Heart right ventricle (tissue), 16 donors: ENCODE results near the gene BICDL1. TPM values are rescaled to one million over a fixed set of nuclear protein-coding genes. Genes with fewer than 3 reads are reported as not detected.
A peak's percentile ranks its signal among the peaks of the same experiment; 100 is the strongest.

Source experiments
- ATAC-seq, 8 donors: fragments of 200-7000 bp; cut with Tn5 transposase; one replicate each; pipeline ENCODE4 v1.9.1; 2020; ENCODE audit warnings: mild to moderate bottlenecking in 8 of 8, moderate library complexity in 8 of 8, moderate number of reproducible peaks in 1 of 8
- DNase-seq, 2 donors: peaks; one replicate each; pipeline ENCODE4 v3.0.0-alpha.2; 2020
- H3K27ac ChIP-seq, 10 donors: fragments of 200-600 bp; sonication (generic) in 2 of 10; one replicate each; pipeline versions ENCODE4 v1.5.0 to v1.8.0; 2020 to 2022; ENCODE audit warnings: mild to moderate bottlenecking in 3 of 10
- H3K27me3 ChIP-seq, 7 donors: fragments of 200-600 bp; one replicate each; pipeline ENCODE4 v1.8.0; 2021 to 2022; ENCODE audit warnings: mild to moderate bottlenecking in 2 of 7
- H3K36me3 ChIP-seq, 9 donors: fragments of 200-600 bp; sonication (generic) in 1 of 9; one replicate each; pipeline versions ENCODE4 v1.5.0 to v1.8.0; 2020 to 2022; ENCODE audit warnings: mild to moderate bottlenecking in 2 of 9
- H3K4me1 ChIP-seq, 9 donors: fragments of 200-600 bp; sonication (generic) in 1 of 9; one replicate each; pipeline versions ENCODE4 v1.5.0 to v1.8.0; 2020 to 2022; ENCODE audit warnings: mild to moderate bottlenecking in 4 of 9
- H3K4me3 ChIP-seq, 10 donors: fragments of 200-600 bp; sonication (generic) in 2 of 10; one replicate each; pipeline versions ENCODE4 v1.5.0 to v1.8.0; 2020 to 2022; ENCODE audit warnings: mild to moderate bottlenecking in 7 of 10, moderate library complexity in 2 of 10
- H3K9me3 ChIP-seq, 11 donors: fragments of 200-600 bp in 10 of 11; sonication (generic) in 2 of 11; one replicate each; pipeline versions ENCODE4 v1.5.0 to v1.8.0; 2013 to 2022; ENCODE audit warnings: mild to moderate bottlenecking in 2 of 11, control low read depth in 1 of 11, moderate library complexity in 1 of 11
- WGBS, 2 donors: extraction: QIAGEN DNeasy Blood & Tissue Kit; methylation state at CpG; one replicate each; pipeline ENCODE4 v1.1.7; 2013; ENCODE audit warnings: inconsistent platforms in 1 of 2; 5-methylcytosine and 5-hydroxymethylcytosine counted together
- intact Hi-C, 10 donors: fragments of 100-400 bp; cut with DNase I; formaldehyde crosslinking; loops; one replicate each; pipeline versions ENCODE4 v1.11.1 to v1.14.2; 2022
- polyA plus RNA-seq, 2 donors: library from polyadenylated mRNA; stranded (reverse); fragments of 200-250 nt; gene quantifications; one replicate each; pipeline ENCODE4 v1.2.3, GENCODE V29; 2013
- total RNA-seq, 10 donors: library from RNA; stranded (reverse); fragmentation: NEBNext Ultra II Directional in 3 of 10; extraction: Animal tissue kit (Norgen Biotek cat#: 25700) in 3 of 10; gene quantifications; one replicate each; pipeline versions ENCODE4 v1.2.1 to v1.2.4, GENCODE V29; 2021 to 2023
- TF ChIP-seq, protein P1 (sequence below), 9 donors: fragments of 200-600 bp; sonication (generic) in 2 of 9; IDR thresholded peaks; one replicate each; pipeline versions ENCODE4 v1.5.0 to v1.8.0; 2021 to 2022; ENCODE audit warnings: antibody characterized with exemption in 9 of 9, mild to moderate bottlenecking in 5 of 9, moderate library complexity in 1 of 9
- donor health status: Arrhythmogenic right ventricular cardiomyopathy.
- donor health status: ischemic (EF 13 %, LVEDD 7.1; RV severe dilation, severe dysfunction).
- donor health status: healthy with polysubstance abuse.
- donor health status: DM: no; HTN: yes; CAD: no.
- donor health status: DM: no; HTN: no; CAD: no.
- donor health status: ischemic (EF 25% LVEDD 6.9; RV normal size, moderate dysfunction).
- donor health status: ischemic (EF 25% LVEDD 5.7; RV mildly dilated, moderate dysfunction).
- donor health status: healthy.
- donor health status: DM: yes; HTN: yes; CAD: no.
- donor health status: Ischemic cardiomyopathy.
- donor health status: ischemic (EF 35%, LVEDD 5.7; RV mildly dilated, moderate dysfunction).
- donor health status: nonischemic (EF 11% LVEDD 7.7; RV severe dilation, severe dysfunction).
- donor health status: DM: yes; HTN: yes; CAD: no.
- donor health status: PGD.
- donor health status: ischemic (EF 29% LVEDD 5.4; RV normal size, mild dysfunction).
- donor health status: nonischemic (EF 23%, LVEDD 6.1; RV moderate dilation, normal function).

The BICDL1 gene
- total and polyA plus RNA-seq, 12 donors: 0.10 to 1.5 (median 0.34) TPM; not detected in 2

DNA sequence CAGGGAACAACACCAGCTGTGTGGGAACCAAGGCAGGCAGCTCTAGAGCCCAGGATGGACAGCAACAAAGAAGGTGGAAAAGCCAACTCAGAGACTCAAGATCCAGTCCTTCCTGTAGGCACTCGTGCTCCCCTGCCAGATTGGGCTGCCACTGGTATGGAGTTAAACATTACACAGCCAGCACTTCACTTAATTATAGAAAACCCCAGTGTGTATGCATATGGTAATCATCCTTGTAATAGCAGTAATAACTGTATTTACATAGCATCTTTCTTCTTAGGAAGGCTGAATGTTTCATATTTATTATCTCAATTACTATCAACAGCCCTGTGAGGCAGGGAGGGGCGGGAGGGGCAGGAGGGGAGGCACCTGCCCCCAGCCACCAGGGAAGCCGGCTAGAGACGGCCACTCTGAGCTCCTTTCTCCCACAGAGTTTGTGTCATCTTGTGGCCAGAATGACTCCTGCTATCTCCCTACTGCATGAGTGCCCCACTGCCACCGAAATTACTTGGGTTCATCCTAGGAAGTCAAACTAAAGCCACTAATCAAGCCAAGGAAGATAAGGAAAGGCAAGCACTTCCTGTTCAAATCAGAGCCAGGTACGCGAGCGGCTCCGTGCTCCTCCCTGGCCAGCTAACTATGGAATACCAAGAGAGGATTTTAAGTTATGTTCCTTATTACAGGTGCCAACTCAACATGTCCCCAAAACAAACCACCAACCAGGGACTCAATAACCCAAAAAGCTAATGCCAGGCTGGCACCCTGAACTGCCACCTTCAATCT, 143.2 kb downstream of the BICDL1 start:
- 58 to 70% methylated on average over 9 of the region's 9 CpGs for WGBS, 2 donors
- Histone ChIP-seq H3K4me3 (no peak overlapping the region), H3K27ac (peak overlapping the region in 6 of 10 donors; percentile 10 to 75 (median 52)), H3K4me1 (peaks cover 0 to 34% (median 13%) of the 10 kb centered on the region in 9 donors), H3K9me3 (no peaks in the 10 kb centered on the region), H3K36me3 (peaks cover 0 to 100% (median 92%) of the 10 kb centered on the region in 9 donors), H3K27me3 (no peaks in the 10 kb centered on the region)
- ATAC-seq: no peak
- intact Hi-C loops: loop anchor here in 1 of 10 donors (10.0 kb wide), 1 partner anchor 53 kb away; no protein-coding TSS in a partner anchor
- no peak for DNase-seq
- TF ChIP-seq, protein P1, sequence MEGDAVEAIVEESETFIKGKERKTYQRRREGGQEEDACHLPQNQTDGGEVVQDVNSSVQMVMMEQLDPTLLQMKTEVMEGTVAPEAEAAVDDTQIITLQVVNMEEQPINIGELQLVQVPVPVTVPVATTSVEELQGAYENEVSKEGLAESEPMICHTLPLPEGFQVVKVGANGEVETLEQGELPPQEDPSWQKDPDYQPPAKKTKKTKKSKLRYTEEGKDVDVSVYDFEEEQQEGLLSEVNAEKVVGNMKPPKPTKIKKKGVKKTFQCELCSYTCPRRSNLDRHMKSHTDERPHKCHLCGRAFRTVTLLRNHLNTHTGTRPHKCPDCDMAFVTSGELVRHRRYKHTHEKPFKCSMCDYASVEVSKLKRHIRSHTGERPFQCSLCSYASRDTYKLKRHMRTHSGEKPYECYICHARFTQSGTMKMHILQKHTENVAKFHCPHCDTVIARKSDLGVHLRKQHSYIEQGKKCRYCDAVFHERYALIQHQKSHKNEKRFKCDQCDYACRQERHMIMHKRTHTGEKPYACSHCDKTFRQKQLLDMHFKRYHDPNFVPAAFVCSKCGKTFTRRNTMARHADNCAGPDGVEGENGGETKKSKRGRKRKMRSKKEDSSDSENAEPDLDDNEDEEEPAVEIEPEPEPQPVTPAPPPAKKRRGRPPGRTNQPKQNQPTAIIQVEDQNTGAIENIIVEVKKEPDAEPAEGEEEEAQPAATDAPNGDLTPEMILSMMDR (IDR thresholded peaks at IDR 0.05): no peak

- Histone ChIP-seq H3K4me3 (no peak overlapping the region), H3K9me3 (no peaks in the 10 kb centered on the region), H3K4me1 (peaks cover 0 to 32% (median 13%) of the 10 kb centered on the region in 9 donors), H3K27ac (peak overlapping the region in 8 of 10 donors; percentile 10 to 75 (median 43)), H3K27me3 (no peaks in the 10 kb centered on the region), H3K36me3 (peaks cover 0 to 100% (median 92%) of the 10 kb centered on the region in 9 donors)
- TF ChIP-seq, protein P1 (IDR thresholded peaks at IDR 0.05): no peak
- no peak for DNase-seq
- intact Hi-C loops: loop anchor here in 1 of 10 donors (10.0 kb wide), 1 partner anchor 52 kb away; no protein-coding TSS in a partner anchor
- WGBS, 2 donors: 66 to 78% methylated on average over 6 of the region's 6 CpGs
- ATAC-seq: peak in 6 of 8 donors; percentile 16 to 63 (median 54)
These were observed 143.9 kb downstream of the BICDL1 start for GRCh38 chr12:120132863-120133385.

- 97 to 98% methylated on average over 20 of the region's 20 CpGs for WGBS, 2 donors
- Histone ChIP-seq H3K27me3 (no peaks in the 10 kb centered on the region), H3K36me3 (peaks cover 0 to 100% (median 92%) of the 10 kb centered on the region in 9 donors), H3K4me1 (peaks cover 0 to 31% (median 13%) of the 10 kb centered on the region in 9 donors), H3K4me3 (no peak overlapping the region), H3K9me3 (no peaks in the 10 kb centered on the region), H3K27ac (no peak overlapping the region)
- DNase-seq: no peak
- intact Hi-C loops: loop anchor here in 1 of 10 donors (10.0 kb wide), 1 partner anchor 50 kb away; no protein-coding TSS in a partner anchor
- TF ChIP-seq, protein P1 (IDR thresholded peaks at IDR 0.05): no peak
- no peak for ATAC-seq
These were observed 145.4 kb downstream of the BICDL1 start for GRCh38 chr12:120134307-120134980.
